Rectal smooth muscle tissue (tissue), 1 donor: ENCODE results near the gene TMA7.
A peak's percentile ranks its signal among the peaks of the same experiment; 100 is the strongest.

Source experiments
- H3K27ac ChIP-seq: one replicate; pipeline ENCODE4 v1.7.0; 2013; ENCODE audit warnings: low read depth, low read length, inconsistent platforms
- H3K27me3 ChIP-seq: one replicate; pipeline ENCODE4 v1.7.0; 2013; ENCODE audit warnings: low read length; ENCODE audit not compliant: control insufficient read depth, insufficient read depth
- H3K36me3 ChIP-seq: one replicate; pipeline ENCODE4 v1.7.0; 2013; ENCODE audit warnings: low read length; ENCODE audit not compliant: control insufficient read depth, insufficient read depth
- H3K4me1 ChIP-seq: one replicate; pipeline ENCODE4 v1.7.0; 2013; ENCODE audit warnings: low read length; ENCODE audit not compliant: control insufficient read depth, insufficient read depth
- H3K4me3 ChIP-seq: one replicate; pipeline ENCODE4 v1.7.0; 2013; ENCODE audit warnings: low read length
- H3K9ac ChIP-seq: one replicate; pipeline ENCODE4 v1.7.0; 2013; ENCODE audit warnings: low read length

TMA7 gene

GRCh38 chr3:48428572-48429316 lies 11.3 kb upstream of the TMA7 start:
- H3K4me1 ChIP-seq = peaks cover 42% of the 10 kb centered on the region

GRCh38 chr3:48429317-48429959 lies 10.6 kb upstream of the TMA7 start:
- Histone ChIP-seq H3K4me3 (peak overlapping the region; percentile 69), H3K27me3 (no peaks in the 10 kb centered on the region), H3K27ac (peak overlapping the region; percentile 88), H3K9ac (peak overlapping the region; percentile 26), H3K36me3 (peaks cover 5% of the 10 kb centered on the region), H3K4me1 (peaks cover 46% of the 10 kb centered on the region)

More at GRCh38 chr3:48428572-48429316, 11.3 kb upstream of the TMA7 start:
- Histone ChIP-seq H3K36me3 (peaks cover 5% of the 10 kb centered on the region), H3K27ac (peak overlapping the region; percentile 88), H3K27me3 (no peaks in the 10 kb centered on the region), H3K4me3 (peak overlapping the region; percentile 69), H3K9ac (peak overlapping the region; percentile 54)

- peak within 1 kb of the TSS; percentile 69 for H3K4me3 ChIP-seq
- peak within 1 kb of the TSS; percentile 88 for H3K27ac ChIP-seq
- H3K4me1 ChIP-seq = peaks cover 39% of the 10 kb centered on the region
- H3K36me3 ChIP-seq = peaks cover 5% of the 10 kb centered on the region
- H3K9ac ChIP-seq = peak within 1 kb of the TSS; percentile 26
- H3K27me3 ChIP-seq = no peaks in the 10 kb centered on the region
These were observed 9.9 kb upstream of the TMA7 start, which contains the start of gene PLXNB1 for GRCh38 chr3:48429960-48430707. TSS of gene PLXNB1 (minus strand) at chr3:48430086. CDS start at chr3:48424611, 5,475 bp downstream.

- peaks cover 33% of the 10 kb centered on the region for H3K4me1 ChIP-seq
- H3K36me3 ChIP-seq = peaks cover 5% of the 10 kb centered on the region
- H3K4me3 ChIP-seq = no peak overlapping the region
- peak overlapping the region; percentile 88 for H3K27ac ChIP-seq
- H3K9ac ChIP-seq = no peak overlapping the region
- H3K27me3 ChIP-seq = no peaks in the 10 kb centered on the region
These were observed 9.4 kb upstream of the TMA7 start for GRCh38 chr3:48430708-48431101.

GRCh38 chr3:48431224-48432029 lies 8.6 kb upstream of the TMA7 start:
- peaks cover 5% of the 10 kb centered on the region for H3K36me3 ChIP-seq
- no peak overlapping the region for H3K4me3 ChIP-seq
- no peaks in the 10 kb centered on the region for H3K27me3 ChIP-seq
- H3K9ac ChIP-seq = no peak overlapping the region
- H3K27ac ChIP-seq = peak overlapping the region; percentile 88
- H3K4me1 ChIP-seq = peaks cover 26% of the 10 kb centered on the region

- H3K27ac ChIP-seq = peak overlapping the region; percentile 18
- H3K4me3 ChIP-seq = no peak overlapping the region
- H3K9ac ChIP-seq = no peak overlapping the region
- no peaks in the 10 kb centered on the region for H3K27me3 ChIP-seq
- peaks cover 16% of the 10 kb centered on the region for H3K4me1 ChIP-seq
- peaks cover 5% of the 10 kb centered on the region for H3K36me3 ChIP-seq
These were observed 7.4 kb upstream of the TMA7 start for GRCh38 chr3:48432411-48433371.

- H3K4me1 ChIP-seq = peaks cover 9% of the 10 kb centered on the region
- no peak overlapping the region for H3K4me3 ChIP-seq
- peak overlapping the region; percentile 18 for H3K27ac ChIP-seq
- no peak overlapping the region for H3K9ac ChIP-seq
- peaks cover 5% of the 10 kb centered on the region for H3K36me3 ChIP-seq
- no peaks in the 10 kb centered on the region for H3K27me3 ChIP-seq
These were observed 6.5 kb upstream of the TMA7 start for GRCh38 chr3:48433472-48434118.

- H3K4me3 ChIP-seq = no peak overlapping the region
- no peaks in the 10 kb centered on the region for H3K27me3 ChIP-seq
- peaks cover 12% of the 10 kb centered on the region for H3K4me1 ChIP-seq
- H3K36me3 ChIP-seq = peaks cover 5% of the 10 kb centered on the region
- H3K9ac ChIP-seq = no peak overlapping the region
- H3K27ac ChIP-seq = no peak overlapping the region
These were observed 5.3 kb upstream of the TMA7 start for GRCh38 chr3:48434591-48435222.

- Histone ChIP-seq H3K9ac (peak overlapping the region; percentile 14), H3K27me3 (no peaks in the 10 kb centered on the region), H3K4me1 (peaks cover 11% of the 10 kb centered on the region), H3K36me3 (peaks cover 5% of the 10 kb centered on the region), H3K27ac (peak overlapping the region; percentile 38), H3K4me3 (no peak overlapping the region)
These were observed 4.8 kb upstream of the TMA7 start for GRCh38 chr3:48435223-48435595.

GRCh38 chr3:48435774-48436476 lies 4.1 kb upstream of the TMA7 start:
- Histone ChIP-seq H3K4me3 (no peak overlapping the region), H3K27me3 (no peaks in the 10 kb centered on the region), H3K27ac (peak overlapping the region; percentile 38), H3K4me1 (peaks cover 8% of the 10 kb centered on the region), H3K9ac (no peak overlapping the region), H3K36me3 (peaks cover 5% of the 10 kb centered on the region)
